GM23338 (cell line): ENCODE measurements around the gene CNNM1. TPM values are rescaled to one million over a fixed set of nuclear protein-coding genes. Genes with fewer than 3 reads are reported as not detected.

Experiments
- EZH2phosphoT487 ChIP-seq: fragments of 200-600 bp; sonication (generic); IDR thresholded peaks from one replicate; pipeline ENCODE4 v1.8.1; 2018; ENCODE audit warnings: antibody characterized with exemption; ENCODE audit not compliant: unreplicated experiment
- POLR2AphosphoS5 ChIP-seq: IDR thresholded peaks from 2 replicates; pipeline ENCODE4 v1.6.1; 2016; ENCODE audit warnings: antibody characterized with exemption, low read depth
- REST ChIP-seq: IDR thresholded peaks from one replicate; pipeline ENCODE4 v1.6.1; 2018; ENCODE audit warnings: antibody characterized with exemption; ENCODE audit not compliant: unreplicated experiment
- ZNF114 ChIP-seq: fragments of 250-450 bp; sonication (Bioruptor Pico); IDR thresholded peaks from 2 replicates; pipeline ENCODE4 v1.5.0; 2020; ENCODE audit warnings: mild to moderate bottlenecking, moderate library complexity
- ZNF331 ChIP-seq: fragments of 250-450 bp; sonication (Bioruptor Pico); IDR thresholded peaks from 2 replicates; pipeline ENCODE4 v1.5.0; 2020; ENCODE audit warnings: low read depth, mild to moderate bottlenecking, moderate library complexity
- ZNF462 ChIP-seq: fragments of 250-450 bp; sonication (Bioruptor Pico); IDR thresholded peaks from 2 replicates; pipeline ENCODE4 v1.5.0; 2020; ENCODE audit warnings: mild to moderate bottlenecking, moderate library complexity
- polyA plus RNA-seq: library from polyadenylated mRNA; unstranded; fragments of >200 nt; fragmentation: Nextera tagmentation; extraction: Ambion mirVana; gene quantifications from 2 replicates; pipeline ENCODE4 v1.2.1, GENCODE V29; 2016
- total RNA-seq: library from RNA; depleted of rRNA; stranded (reverse); fragments of >200 nt; shearing (Covaris generic); gene quantifications from 2 replicates; pipeline ENCODE4 v1.2.3, GENCODE V29; 2014
- TF ChIP-seq, protein P1 (sequence below), 2 experiments: fragments of 200-600 bp in 1 of 2; sonication (generic) in 1 of 2; conservative IDR thresholded peaks; 2 replicates each; pipeline versions ENCODE4 v1.5.1 to v1.6.1; 2016 to 2017; ENCODE audit warnings: antibody characterized with exemption in 2 of 2, low read depth in 2 of 2, mild to moderate bottlenecking in 2 of 2, moderate library complexity in 1 of 2

CNNM1 gene
- total and polyA plus RNA-seq, 2 experiments from 2014 or later: 0.52 to 0.90 TPM

GRCh38 chr10:99375426-99375825 is 46.3 kb downstream of the CNNM1 start (continued):
- no peak for TF ChIP-seq ZNF462
- no peak for TF ChIP-seq EZH2phosphoT487
- TF ChIP-seq POLR2AphosphoS5: no peak
- no peak for TF ChIP-seq ZNF331 (CRISPR knock-in tag)
- no peak for TF ChIP-seq ZNF114 (CRISPR knock-in tag)
- no peak for TF ChIP-seq REST
- TF ChIP-seq, protein P1, sequence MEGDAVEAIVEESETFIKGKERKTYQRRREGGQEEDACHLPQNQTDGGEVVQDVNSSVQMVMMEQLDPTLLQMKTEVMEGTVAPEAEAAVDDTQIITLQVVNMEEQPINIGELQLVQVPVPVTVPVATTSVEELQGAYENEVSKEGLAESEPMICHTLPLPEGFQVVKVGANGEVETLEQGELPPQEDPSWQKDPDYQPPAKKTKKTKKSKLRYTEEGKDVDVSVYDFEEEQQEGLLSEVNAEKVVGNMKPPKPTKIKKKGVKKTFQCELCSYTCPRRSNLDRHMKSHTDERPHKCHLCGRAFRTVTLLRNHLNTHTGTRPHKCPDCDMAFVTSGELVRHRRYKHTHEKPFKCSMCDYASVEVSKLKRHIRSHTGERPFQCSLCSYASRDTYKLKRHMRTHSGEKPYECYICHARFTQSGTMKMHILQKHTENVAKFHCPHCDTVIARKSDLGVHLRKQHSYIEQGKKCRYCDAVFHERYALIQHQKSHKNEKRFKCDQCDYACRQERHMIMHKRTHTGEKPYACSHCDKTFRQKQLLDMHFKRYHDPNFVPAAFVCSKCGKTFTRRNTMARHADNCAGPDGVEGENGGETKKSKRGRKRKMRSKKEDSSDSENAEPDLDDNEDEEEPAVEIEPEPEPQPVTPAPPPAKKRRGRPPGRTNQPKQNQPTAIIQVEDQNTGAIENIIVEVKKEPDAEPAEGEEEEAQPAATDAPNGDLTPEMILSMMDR (conservative IDR thresholded peaks at IDR 0.05; ENCODE audit: low read depth in 2 of 2): no peak
